HUES64 (cell line): ENCODE measurements around the gene POLR2C.
"Not testable (repeated sequence)": the region's sequence is repeated elsewhere in the genome, so short reads cannot be mapped to it uniquely, and the experiment has no call there.

Source experiments
- H3K27ac ChIP-seq: 2 replicates; pipeline ENCODE4 v1.7.0; 2013; ENCODE audit warnings: low read depth, low read length, inconsistent platforms
- H3K27me3 ChIP-seq: 2 replicates; pipeline ENCODE4 v1.6.1; 2013; ENCODE audit warnings: mild to moderate bottlenecking, low read length; ENCODE audit not compliant: insufficient read depth
- H3K36me3 ChIP-seq: 2 replicates; pipeline ENCODE4 v1.6.1; 2013; ENCODE audit warnings: mild to moderate bottlenecking, low read length; ENCODE audit not compliant: insufficient read depth
- H3K4me1 ChIP-seq: 2 replicates; pipeline ENCODE4 v1.6.1; 2013; ENCODE audit warnings: mild to moderate bottlenecking, low read length, moderate library complexity; ENCODE audit not compliant: insufficient read depth
- H3K4me3 ChIP-seq: 2 replicates; pipeline ENCODE4 v1.5.1; 2013; ENCODE audit warnings: mild to moderate bottlenecking, low read length, moderate library complexity
- H3K9ac ChIP-seq: 2 replicates; pipeline ENCODE4 v1.6.1; 2013; ENCODE audit warnings: mild to moderate bottlenecking, low read depth, low read length
- H3K9me3 ChIP-seq: 2 replicates; pipeline ENCODE4 v1.6.1; 2013; ENCODE audit warnings: low read depth, low read length; ENCODE audit not compliant: insufficient read depth
- WGBS: fragments of 150-250, 120-280 bp; methylation state at CpG from one replicate; pipeline ENCODE4 v1.1.7; 2013; ENCODE audit warnings: missing lambda C conversion rate; 5-methylcytosine and 5-hydroxymethylcytosine counted together

POLR2C gene

DNA sequence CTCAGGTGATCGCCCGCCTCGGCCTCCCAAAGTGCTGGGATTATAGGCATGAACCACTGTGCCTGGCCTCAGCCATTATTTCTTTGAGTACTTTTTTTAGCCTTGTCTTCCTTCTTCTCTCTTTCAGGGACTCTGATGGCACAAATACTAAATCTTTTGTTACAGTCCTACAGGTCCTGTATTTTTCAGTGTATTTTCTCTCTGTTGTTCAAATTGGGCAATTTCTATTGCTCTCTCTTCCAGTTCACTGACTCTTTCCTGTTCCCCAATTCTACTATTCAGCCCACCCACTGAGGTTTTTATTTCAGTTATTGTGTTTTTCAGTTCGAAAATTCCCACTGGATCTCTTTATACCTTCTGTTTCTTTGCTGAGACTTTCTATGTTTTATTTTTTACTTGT lies 31.3 kb downstream of the POLR2C start:
- no peak overlapping the region for H3K9ac ChIP-seq
- WGBS: 93% methylated on average over 4 of the region's 4 CpGs

GRCh38 chr16:57497121-57497520 lies 34.6 kb downstream of the POLR2C start:
- Histone ChIP-seq H3K9ac (no peak overlapping the region), H3K4me3 (no peak overlapping the region), H3K4me1 (no peaks in the 10 kb centered on the region), H3K9me3 (no peaks in the 10 kb centered on the region), H3K27ac (no peak overlapping the region), H3K36me3 (no peaks in the 10 kb centered on the region), H3K27me3 (no peaks in the 10 kb centered on the region)
- 91% methylated on average over 13 of the region's 13 CpGs for WGBS

More for the DNA sequence above, 31.3 kb downstream of the POLR2C start:
- no peaks in the 10 kb centered on the region for H3K4me1 ChIP-seq
- H3K9me3 ChIP-seq: 0 out of 2 replicates have a peak, but pooled peaks cover 4% of the 10 kb centered on the region
- H3K27ac ChIP-seq: no peak overlapping the region
- H3K27me3 ChIP-seq: no peaks in the 10 kb centered on the region; the same call in 1 of the 2 replicates
- no peak overlapping the region for H3K4me3 ChIP-seq
- no peaks in the 10 kb centered on the region for H3K36me3 ChIP-seq

GRCh38 chr16:57498031-57498430 lies 35.6 kb downstream of the POLR2C start:
- Histone ChIP-seq H3K4me1 (no peaks in the 10 kb centered on the region), H3K9ac (no peak overlapping the region), H3K4me3 (no peak overlapping the region), H3K36me3 (no peaks in the 10 kb centered on the region), H3K9me3 (no peaks in the 10 kb centered on the region), H3K27ac (no peak overlapping the region), H3K27me3 (no peaks in the 10 kb centered on the region)
- 91% methylated on average over 3 of the region's 4 CpGs for WGBS

DNA sequence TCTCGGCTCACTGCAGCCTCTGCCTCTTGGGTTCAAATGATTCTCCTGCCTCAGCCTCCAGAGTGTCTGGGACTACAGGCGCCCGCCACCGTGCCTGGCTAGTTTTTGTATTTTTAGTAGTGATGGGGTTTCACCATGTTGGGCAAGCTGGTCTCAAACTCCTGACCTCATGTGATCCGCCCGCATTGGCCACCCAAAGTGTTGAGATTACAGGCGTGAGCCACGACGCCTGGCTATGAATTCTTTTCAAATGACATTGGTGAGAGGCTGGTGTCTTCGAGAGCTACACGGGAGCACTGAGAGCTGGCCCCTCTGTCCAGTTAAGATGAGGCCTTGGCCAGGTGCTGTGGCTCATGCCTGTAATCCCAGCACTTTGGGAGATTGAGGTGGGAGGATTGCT lies 37.5 kb downstream of the POLR2C start:
- not testable (repeated sequence) for H3K4me1 ChIP-seq, H3K9me3 ChIP-seq, H3K9ac ChIP-seq, H3K27ac ChIP-seq, H3K27me3 ChIP-seq, H3K4me3 ChIP-seq, H3K36me3 ChIP-seq
- WGBS: 95% methylated on average over 11 of the region's 11 CpGs

DNA sequence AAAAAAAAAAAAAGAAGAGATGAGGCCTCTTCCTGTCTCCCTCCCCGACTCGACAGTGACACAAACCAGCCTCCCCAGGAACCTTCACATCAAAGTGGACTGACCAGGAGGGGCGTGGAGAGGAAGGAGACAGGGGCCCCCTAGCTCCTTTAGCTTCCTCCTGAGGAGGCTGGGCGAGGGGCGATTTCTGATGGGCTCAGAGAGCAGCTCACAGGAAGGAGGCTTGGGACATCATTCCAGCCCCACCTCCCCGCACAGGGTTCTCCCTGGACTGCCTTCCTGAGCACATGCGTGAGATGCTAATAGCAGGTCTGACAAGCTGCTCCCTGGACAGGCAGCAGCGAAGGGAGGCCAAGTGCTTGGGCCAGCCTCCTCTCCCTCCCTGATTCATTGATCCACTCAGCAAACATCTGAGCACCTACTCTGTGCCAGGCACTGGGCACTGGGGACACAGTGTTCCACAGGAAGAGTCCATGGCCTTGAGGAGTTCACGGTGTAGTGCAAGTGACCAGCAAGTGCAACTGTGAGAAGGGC lies 38.2 kb downstream of the POLR2C start:
- no peaks in the 10 kb centered on the region for H3K36me3 ChIP-seq
- H3K27me3 ChIP-seq: no peaks in the 10 kb centered on the region
- H3K9ac ChIP-seq: no peak overlapping the region
- WGBS: 67% methylated on average over 7 of the region's 9 CpGs
- H3K9me3 ChIP-seq: no peaks in the 10 kb centered on the region
- H3K4me3 ChIP-seq: no peak overlapping the region
- 0 out of 2 replicates have a peak, but pooled peaks cover 6% of the 10 kb centered on the region for H3K4me1 ChIP-seq
- H3K27ac ChIP-seq: no peak overlapping the region

- WGBS: 88% methylated on average over 7 of the region's 7 CpGs
- H3K27me3 ChIP-seq: no peaks in the 10 kb centered on the region
Measured at GRCh38 chr16:57501492-57501891, 39.0 kb downstream of the POLR2C start.

DNA sequence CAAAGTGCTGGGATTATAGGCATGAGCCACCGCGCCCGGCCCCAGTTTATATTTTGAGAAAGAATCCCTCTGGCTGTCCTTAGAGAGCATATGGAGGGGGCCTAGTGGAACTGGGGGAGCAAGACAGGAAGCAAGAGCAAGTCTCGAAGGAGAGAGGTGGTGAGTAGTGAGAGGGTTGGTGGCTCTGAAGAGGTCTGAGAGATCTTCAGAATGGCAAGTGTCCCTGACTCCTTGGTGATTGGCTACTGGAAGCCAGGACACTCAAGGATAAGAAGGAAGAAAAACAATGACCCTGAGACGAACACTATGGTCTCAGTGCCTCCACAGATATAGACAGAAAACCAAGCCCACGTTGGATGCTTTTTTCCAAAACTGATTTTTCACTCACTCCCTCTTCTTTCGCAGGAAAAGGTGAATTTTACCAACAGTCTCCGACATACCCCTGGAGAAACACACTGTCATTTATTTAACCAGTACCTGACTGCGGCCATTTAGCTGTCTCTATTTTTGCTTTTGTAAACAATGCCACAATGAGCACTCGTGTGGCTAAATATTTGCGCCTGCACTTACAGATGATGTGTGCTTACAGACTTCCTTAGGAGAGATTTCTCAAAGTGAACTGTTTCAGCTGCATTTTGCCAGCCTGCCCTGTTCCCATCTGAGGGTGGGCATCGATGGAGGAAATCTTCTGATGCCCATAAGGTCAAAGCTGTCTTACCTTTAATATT lies 39.7 kb downstream of the POLR2C start:
- H3K9me3 ChIP-seq: no peaks in the 10 kb centered on the region
- H3K27ac ChIP-seq: no peak overlapping the region
- 87% methylated on average over 12 of the region's 12 CpGs for WGBS
- H3K4me3 ChIP-seq: no peak overlapping the region
- H3K27me3 ChIP-seq: no peaks in the 10 kb centered on the region
- H3K9ac ChIP-seq: no peak overlapping the region
- H3K4me1 ChIP-seq: peaks cover 9% of the 10 kb centered on the region; the same call in 1 of the 2 replicates
- no peaks in the 10 kb centered on the region for H3K36me3 ChIP-seq

More at GRCh38 chr16:57501492-57501891, 39.0 kb downstream of the POLR2C start:
- Histone ChIP-seq H3K36me3 (no peaks in the 10 kb centered on the region), H3K9ac (no peak overlapping the region), H3K4me3 (no peak overlapping the region), H3K4me1 (0 out of 2 replicates have a peak, but pooled peaks cover 6% of the 10 kb centered on the region), H3K9me3 (no peaks in the 10 kb centered on the region), H3K27ac (no peak overlapping the region)

- H3K27ac ChIP-seq: no peak overlapping the region
- H3K27me3 ChIP-seq: no peaks in the 10 kb centered on the region
- WGBS: 82% methylated on average over 15 of the region's 15 CpGs
- no peak overlapping the region for H3K4me3 ChIP-seq
- H3K9ac ChIP-seq: no peak overlapping the region
- H3K36me3 ChIP-seq: no peaks in the 10 kb centered on the region
- H3K4me1 ChIP-seq: peaks cover 16% of the 10 kb centered on the region
- no peaks in the 10 kb centered on the region for H3K9me3 ChIP-seq
Measured at GRCh38 chr16:57503366-57503765, 40.9 kb downstream of the POLR2C start.

GRCh38 chr16:57504001-57504400 lies 41.5 kb downstream of the POLR2C start:
- no peak overlapping the region for H3K4me3 ChIP-seq
- H3K9ac ChIP-seq: no peak overlapping the region
- H3K4me1 ChIP-seq: peaks cover 16% of the 10 kb centered on the region
- H3K27me3 ChIP-seq: no peaks in the 10 kb centered on the region
- no peak overlapping the region for H3K27ac ChIP-seq
- no peaks in the 10 kb centered on the region for H3K9me3 ChIP-seq
- 95% methylated on average over 5 of the region's 6 CpGs for WGBS
- H3K36me3 ChIP-seq: no peaks in the 10 kb centered on the region

- 86% methylated on average over 5 of the region's 5 CpGs for WGBS
- Histone ChIP-seq H3K36me3 (no peaks in the 10 kb centered on the region), H3K9ac (no peak overlapping the region), H3K27me3 (no peaks in the 10 kb centered on the region), H3K27ac (no peak overlapping the region), H3K4me1 (peaks cover 16% of the 10 kb centered on the region), H3K4me3 (no peak overlapping the region), H3K9me3 (no peaks in the 10 kb centered on the region)
Measured at GRCh38 chr16:57504491-57504890, 42.0 kb downstream of the POLR2C start.

- Histone ChIP-seq H3K4me3 (no peak overlapping the region), H3K27me3 (no peaks in the 10 kb centered on the region), H3K27ac (no peak overlapping the region), H3K4me1 (peaks cover 16% of the 10 kb centered on the region), H3K9me3 (no peaks in the 10 kb centered on the region), H3K9ac (no peak overlapping the region), H3K36me3 (no peaks in the 10 kb centered on the region)
- WGBS: 87% methylated on average over 6 of the region's 6 CpGs
Measured at GRCh38 chr16:57505169-57505568, 42.7 kb downstream of the POLR2C start.
